Activated CD4-positive, alpha-beta T cell treated with anti-CD3 and anti-CD28 coated beads, Interleukin-2, amount 50 U/mL, for 4 hours (primary cell): Measurements from ENCODE around the gene MED27.
"Not testable (repeated sequence)": the region's sequence is repeated elsewhere in the genome, so short reads cannot be mapped to it uniquely, and the experiment has no call there.

Source experiments
- DNase-seq, 2 experiments: peaks; one replicate each; pipeline ENCODE4 v3.0.0-alpha.2; 2020

The MED27 gene

GRCh38 chr9:132075853-132076252, 3.8 kb downstream of the MED27 start:
- DNase-seq: no peak

- no peak for DNase-seq
These were observed 4.9 kb downstream of the MED27 start for GRCh38 chr9:132074736-132075135.

GRCh38 chr9:132071847-132072507, 7.7 kb downstream of the MED27 start:
- no peak for DNase-seq

- no peak for DNase-seq
These were observed 10.4 kb downstream of the MED27 start for GRCh38 chr9:132069046-132069898.

- DNase-seq: no peak
These were observed 11.1 kb downstream of the MED27 start for GRCh38 chr9:132068605-132069004.

GRCh38 chr9:132066511-132066910, 13.2 kb downstream of the MED27 start:
- DNase-seq: no peak

GRCh38 chr9:132066057-132066456, 13.6 kb downstream of the MED27 start:
- no peak for DNase-seq

- DNase-seq: no peak
These were observed 16.4 kb downstream of the MED27 start for GRCh38 chr9:132063281-132063680.

- DNase-seq: no peak
These were observed 16.9 kb downstream of the MED27 start for GRCh38 chr9:132062806-132063205.

- DNase-seq: no peak
These were observed 18.1 kb downstream of the MED27 start for GRCh38 chr9:132061526-132061925.

- no peak for DNase-seq
These were observed 20.3 kb downstream of the MED27 start for GRCh38 chr9:132059361-132059760.

GRCh38 chr9:132058226-132058625, 21.4 kb downstream of the MED27 start:
- not testable (repeated sequence) for DNase-seq

GRCh38 chr9:132056717-132057560, 22.7 kb downstream of the MED27 start:
- no peak for DNase-seq

- no peak for DNase-seq
These were observed 23.9 kb downstream of the MED27 start for GRCh38 chr9:132055756-132056155.

- no peak for DNase-seq
These were observed 25.6 kb downstream of the MED27 start for GRCh38 chr9:132054024-132054423.

GRCh38 chr9:132049900-132050299, 29.8 kb downstream of the MED27 start:
- no peak for DNase-seq

GRCh38 chr9:132049323-132049882, 30.3 kb downstream of the MED27 start:
- DNase-seq: no peak

- no peak for DNase-seq
These were observed 31.5 kb downstream of the MED27 start for GRCh38 chr9:132048201-132048600.

GRCh38 chr9:132046456-132046855, 33.2 kb downstream of the MED27 start:
- no peak for DNase-seq

GRCh38 chr9:132044176-132044875, 35.3 kb downstream of the MED27 start:
- no peak for DNase-seq

- DNase-seq: no peak
These were observed 36.0 kb downstream of the MED27 start for GRCh38 chr9:132043708-132044107.

- no peak for DNase-seq
These were observed 37.3 kb downstream of the MED27 start for GRCh38 chr9:132042324-132042723.
